GM12873 (cell line): ENCODE results near the gene RNF157.

ENCODE experiments used
- TF ChIP-seq, protein P1 (sequence below): IDR thresholded peaks from 2 replicates; pipeline ENCODE4 v1.5.1; 2012; ENCODE audit warnings: low read depth, mild to moderate bottlenecking, moderate library complexity, low read length, control low read depth; ENCODE audit not compliant: insufficient read depth; ENCODE audit errors: missing control alignments

RNF157 gene

DNA sequence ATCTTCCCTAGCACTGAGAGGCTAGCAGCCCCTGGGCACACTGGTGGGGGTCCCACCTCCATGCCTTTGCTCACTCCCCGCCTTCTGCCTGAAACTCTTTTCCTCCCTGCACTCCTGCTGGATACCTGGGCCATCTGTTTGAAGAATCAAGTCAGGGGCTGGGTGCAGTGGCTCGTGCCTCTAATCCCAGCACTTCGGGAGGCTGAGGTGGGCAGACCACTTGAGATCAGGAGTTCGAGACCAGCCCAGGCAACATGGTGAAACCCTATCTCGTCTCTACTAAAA is 115.0 kb downstream of the RNF157 start:
- TF ChIP-seq, protein P1, sequence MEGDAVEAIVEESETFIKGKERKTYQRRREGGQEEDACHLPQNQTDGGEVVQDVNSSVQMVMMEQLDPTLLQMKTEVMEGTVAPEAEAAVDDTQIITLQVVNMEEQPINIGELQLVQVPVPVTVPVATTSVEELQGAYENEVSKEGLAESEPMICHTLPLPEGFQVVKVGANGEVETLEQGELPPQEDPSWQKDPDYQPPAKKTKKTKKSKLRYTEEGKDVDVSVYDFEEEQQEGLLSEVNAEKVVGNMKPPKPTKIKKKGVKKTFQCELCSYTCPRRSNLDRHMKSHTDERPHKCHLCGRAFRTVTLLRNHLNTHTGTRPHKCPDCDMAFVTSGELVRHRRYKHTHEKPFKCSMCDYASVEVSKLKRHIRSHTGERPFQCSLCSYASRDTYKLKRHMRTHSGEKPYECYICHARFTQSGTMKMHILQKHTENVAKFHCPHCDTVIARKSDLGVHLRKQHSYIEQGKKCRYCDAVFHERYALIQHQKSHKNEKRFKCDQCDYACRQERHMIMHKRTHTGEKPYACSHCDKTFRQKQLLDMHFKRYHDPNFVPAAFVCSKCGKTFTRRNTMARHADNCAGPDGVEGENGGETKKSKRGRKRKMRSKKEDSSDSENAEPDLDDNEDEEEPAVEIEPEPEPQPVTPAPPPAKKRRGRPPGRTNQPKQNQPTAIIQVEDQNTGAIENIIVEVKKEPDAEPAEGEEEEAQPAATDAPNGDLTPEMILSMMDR: no peak

DNA sequence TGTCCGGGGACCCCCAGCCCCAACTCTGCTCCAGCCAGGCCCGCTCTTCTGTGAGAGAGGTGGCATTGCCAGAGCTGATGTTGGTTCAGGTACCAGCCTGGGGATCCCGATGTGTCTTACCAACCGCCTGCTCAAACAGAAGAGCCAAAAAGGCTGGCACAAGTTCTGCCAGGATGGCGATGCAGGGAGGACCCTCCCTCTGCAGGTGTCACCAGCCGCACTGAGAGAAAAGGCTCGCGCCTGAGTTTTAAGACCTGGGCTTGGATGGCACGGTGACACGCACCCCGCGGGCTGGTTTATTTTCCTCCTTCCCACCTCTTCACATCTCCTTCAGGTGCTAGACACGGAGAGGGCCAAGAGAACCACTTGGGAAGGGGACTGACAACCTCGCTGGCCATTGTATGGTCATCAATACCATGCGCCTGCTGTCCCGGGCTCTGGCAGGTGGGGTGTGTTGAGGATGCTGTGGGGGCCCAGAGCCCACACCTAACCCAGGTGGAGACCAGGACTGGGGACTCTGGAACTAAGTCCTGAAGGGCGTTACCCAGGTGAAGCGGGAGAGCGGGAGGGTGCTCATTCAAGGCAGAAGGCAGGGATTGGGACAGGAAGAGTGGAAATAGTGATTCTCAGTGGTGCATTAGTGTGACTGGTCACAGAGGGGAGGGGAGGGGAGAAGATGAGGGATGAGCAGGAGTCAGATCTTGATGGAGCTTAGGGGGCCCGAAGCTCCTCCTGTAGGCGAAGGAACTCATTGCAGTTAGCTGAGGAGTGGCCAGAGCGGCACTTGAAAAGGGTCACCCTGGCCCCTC is 115.5 kb downstream of the RNF157 start:
- TF ChIP-seq, protein P1: peak; percentile 62

DNA sequence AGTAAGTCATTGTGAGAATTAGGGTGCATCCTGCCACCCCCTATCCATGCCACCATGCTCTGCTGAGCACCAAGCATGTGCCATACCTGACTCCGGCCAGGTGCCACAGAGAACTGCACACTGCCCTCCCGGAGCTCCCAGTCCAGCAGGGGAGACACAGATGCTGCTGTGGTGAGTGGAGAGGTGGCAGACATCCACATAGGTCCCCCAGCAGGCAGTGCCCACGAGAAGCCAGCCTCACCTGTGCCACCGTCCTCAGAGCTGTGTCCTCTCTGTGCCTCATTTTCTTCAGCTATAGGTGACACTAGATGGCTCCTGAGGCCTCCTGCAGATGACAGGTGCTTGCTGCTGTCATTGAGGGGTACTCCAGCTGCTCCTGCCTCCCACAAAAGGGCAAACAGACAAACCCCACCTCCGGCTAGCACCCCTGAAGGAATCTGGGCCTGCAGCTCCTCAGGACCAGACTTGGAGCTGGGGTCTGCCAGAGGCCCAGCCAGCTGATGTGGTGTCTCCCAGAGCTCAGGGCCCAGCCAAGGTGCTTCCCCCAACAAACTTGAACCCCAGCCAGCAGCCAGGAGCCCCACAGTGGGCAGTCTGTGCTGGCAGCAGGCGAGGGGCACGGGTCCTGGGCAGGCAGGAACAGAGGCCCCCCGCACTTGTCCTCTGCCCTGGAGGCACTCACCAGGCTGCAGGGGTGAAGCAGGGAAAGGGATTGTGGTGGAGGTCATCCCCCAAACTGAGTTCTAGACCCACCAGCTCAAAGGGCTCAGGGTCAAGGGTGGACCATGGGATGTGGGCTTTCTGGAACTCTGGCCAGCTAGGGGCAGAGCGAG is 116.3 kb downstream of the RNF157 start:
- TF ChIP-seq, protein P1: no peak

DNA sequence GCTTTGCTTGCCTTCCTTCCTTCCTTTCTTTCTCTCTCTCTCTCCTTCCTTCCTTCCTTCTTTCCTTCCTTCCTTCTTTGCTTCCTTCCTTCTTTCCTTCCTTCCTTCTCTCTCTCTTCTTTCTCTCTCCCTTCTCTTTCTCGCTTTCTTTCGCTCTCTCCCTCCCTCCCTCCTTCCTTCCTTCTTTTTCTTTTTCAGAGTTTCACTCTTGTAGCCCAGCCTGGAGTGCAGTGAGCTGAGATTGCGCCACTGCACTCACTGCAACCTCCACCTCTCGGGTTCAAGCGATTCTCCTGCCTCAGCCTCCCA is 117.1 kb downstream of the RNF157 start:
- TF ChIP-seq, protein P1: no peak

DNA sequence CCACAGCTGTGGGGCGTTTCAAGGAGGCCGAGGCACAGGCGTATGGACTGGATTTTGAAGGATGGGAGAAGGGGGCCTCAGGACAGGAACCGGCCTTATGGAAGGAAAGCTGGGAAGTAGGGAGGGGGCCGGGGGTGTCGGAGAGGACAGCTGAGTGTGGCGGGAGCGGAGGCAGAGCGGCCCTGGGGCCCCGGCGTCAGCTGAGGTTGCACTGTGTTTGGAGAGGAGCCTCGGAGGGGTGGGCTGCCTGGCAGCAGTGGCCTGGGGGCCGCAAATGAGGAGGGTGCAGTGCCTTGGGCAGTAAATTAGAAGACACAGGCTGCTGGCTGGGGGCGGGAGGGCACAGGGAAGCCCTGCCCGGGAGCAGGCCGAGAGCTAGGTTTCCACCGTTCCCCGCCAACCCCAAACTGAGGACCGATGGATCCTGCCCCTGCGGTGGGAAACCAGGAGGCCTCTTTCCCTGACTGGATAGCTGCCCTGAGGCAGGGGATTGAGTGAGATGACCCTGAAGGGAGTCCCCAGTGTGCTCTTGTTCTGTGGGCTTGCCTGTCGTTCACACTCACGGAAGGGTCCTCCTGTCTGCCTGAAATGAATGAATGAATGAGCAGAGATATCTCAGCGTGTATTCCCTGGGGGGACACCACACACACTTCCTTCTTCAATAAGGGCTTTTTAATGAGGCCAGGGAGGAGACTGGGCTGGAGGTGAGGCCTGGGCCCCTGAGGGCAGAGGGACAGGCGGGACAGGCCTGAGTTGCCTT is 117.7 kb downstream of the RNF157 start:
- TF ChIP-seq, protein P1: no peak

DNA sequence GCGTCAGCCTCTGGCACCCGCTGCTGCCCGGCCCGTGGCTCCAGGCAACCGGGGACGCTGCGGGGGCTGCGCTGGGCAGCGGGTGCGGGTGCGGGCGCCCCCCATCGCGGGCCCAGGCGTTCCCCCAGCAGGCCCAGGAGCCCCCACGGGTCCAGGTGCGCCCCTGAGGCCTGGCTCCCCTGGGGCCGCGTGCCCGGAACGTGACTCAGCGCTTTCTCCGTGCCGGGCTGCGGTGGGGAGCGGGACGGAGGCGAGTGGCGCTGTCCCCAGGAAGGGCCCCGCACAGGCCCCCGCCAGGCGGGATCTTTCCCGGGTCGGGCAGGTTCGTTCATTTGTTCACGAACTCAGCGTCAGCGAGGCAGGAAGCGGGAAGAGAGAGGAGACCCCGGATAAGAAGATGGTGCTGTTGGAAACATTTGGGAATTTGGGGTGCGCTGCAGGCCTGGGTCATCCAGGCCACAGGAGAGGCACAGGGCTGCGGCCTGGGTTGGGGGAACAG is 118.3 kb downstream of the RNF157 start:
- TF ChIP-seq, protein P1: no peak

DNA sequence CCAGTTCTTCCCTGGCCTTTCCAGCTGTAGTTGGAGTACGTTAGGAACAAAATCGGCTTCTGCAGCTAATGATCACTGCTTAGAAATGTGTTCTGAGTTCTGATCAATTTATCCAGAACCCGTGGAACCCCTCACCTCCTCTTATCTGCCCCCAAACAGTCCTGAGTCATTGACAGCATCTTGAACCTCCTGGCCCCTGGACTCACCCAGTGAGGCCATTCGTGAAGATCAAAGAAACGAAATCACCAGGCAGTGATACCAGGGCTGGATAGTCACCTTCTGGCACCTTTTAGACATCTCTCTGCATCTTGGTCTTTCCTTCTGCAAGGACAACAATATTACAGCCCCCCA is 119.7 kb downstream of the RNF157 start:
- TF ChIP-seq, protein P1: no peak
